GM19324 (cell line): Measurements from ENCODE around the gene LMTK2.

ENCODE experiments used
- ATAC-seq: cut with Tn5 transposase; IDR thresholded peaks from one replicate; pipeline ENCODE4 v1.9.1; 2021; ENCODE audit warnings: mild to moderate bottlenecking, moderate library complexity; ENCODE audit not compliant: unreplicated experiment, low FRiP score

Gene LMTK2

GRCh38 chr7:98171449-98171848 is 64.8 kb downstream of the LMTK2 start:
- ATAC-seq, result no peak

DNA sequence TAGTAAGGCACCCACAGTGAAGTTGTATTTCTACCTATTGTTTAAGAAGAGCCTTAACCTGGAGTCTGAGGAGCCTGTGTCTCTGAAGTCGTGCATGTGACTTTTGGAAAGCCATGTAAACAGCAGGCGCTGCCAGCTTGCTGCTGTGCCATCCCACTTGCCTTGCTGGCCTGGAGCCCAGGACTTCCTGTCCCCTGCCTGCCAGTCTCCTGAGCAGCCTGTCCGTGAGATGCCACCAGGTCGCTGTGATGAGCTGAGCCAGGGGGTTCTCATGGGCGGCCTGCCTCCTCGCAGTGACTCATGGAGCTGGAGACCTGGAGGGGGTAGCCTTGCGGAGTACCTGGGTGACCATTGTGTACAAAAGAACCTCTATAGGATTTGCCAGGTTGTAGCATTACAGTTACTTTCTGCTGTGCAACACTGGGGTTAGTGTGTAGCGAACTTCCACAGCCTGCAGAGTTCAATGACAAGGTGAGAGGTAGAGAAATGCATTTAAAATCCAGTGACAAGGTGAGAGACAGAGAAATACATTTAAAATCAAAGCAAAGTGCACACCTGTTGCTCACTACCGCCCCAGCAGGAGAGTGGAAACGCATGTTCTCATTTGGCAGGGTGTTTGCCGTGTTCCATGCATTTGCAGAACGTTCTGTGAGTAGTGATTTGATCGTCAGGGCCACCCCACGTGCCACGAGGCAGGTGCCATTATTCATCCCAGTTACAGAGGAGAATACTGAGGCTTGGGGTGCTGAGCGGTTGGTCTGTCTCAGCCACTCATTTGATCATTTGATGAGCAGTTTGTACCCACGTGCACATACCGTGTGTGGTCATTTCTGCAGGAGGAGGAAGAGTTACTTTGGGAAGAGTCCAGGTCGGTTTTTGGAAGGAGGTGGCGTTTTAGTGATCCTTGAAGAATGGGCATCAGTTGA is 67.9 kb downstream of the LMTK2 start:
- no peak for ATAC-seq

DNA sequence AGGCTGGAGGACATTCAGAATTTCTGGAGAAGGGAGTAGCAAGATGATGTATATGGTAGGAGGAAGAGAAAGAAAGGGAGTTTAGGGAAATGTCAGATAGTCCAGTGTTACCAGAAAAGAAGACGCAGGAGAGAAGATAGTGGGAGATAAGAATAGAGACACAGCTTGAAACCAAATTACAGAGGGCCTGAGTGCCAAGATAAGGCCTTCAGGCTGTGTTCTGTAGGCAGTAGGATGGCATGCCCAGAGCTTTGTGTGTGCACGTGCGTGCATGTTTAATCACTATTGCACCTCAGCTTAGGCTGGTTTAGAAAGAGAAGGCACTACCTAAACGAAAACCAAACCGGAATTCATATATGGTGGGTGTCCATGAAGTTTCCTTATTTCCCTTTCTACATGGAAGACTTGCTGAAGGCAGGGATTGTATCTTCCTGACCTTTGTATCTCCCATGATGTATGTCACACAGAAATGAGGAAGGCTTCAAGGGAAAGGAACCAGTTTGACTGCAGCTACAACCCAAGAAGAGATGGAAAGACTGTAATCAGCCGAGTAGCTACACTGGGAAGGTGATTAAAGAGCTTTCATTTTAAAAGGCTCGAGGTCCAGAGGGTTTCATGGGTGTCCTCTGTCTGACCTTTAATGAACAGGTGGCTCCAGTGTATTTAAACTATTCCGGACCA is 68.7 kb downstream of the LMTK2 start:
- ATAC-seq, result no peak

GRCh38 chr7:98177553-98177952 is 70.9 kb downstream of the LMTK2 start:
- no peak for ATAC-seq

- no peak for ATAC-seq
Measured at GRCh38 chr7:98178321-98178720, 71.7 kb downstream of the LMTK2 start.

- ATAC-seq, result no peak
Measured at GRCh38 chr7:98178762-98179490, 72.3 kb downstream of the LMTK2 start.

- no peak for ATAC-seq
Measured at GRCh38 chr7:98180751-98181150, 74.1 kb downstream of the LMTK2 start.

GRCh38 chr7:98185101-98185500 is 78.4 kb downstream of the LMTK2 start:
- ATAC-seq, result no peak

DNA sequence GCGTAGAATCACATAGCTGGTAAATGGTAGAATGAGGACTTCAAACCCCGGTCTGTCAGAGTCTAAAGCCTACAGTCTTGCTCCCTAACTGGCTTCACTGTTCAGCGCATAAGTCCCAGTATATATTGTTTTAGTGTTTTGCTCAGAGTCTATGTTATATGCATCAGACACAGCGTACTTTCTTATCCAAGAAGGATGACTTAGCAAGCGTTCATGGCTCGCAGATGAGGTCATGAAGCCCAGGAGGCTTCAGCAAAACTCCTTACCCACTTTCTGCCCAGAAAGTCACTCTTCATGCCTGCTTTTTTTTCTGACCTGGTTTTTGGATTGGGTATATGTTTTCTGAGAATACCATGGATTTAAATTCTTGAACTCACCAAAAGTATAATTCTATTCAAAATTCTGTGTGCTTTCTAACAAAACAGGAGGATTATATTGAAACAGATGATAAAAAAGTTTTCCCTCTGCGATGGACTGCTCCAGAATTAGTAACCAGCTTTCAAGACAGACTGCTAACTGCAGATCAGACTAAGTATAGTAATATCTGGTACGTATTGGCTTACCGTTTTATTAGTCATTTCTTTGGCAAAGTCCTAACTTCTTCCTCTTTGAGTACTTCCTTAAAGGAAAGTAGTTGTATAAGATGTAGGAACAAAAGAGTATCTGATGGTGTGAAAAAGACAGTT is 79.9 kb downstream of the LMTK2 start:
- ATAC-seq, result no peak

GRCh38 chr7:98187138-98187502 is 80.5 kb downstream of the LMTK2 start:
- ATAC-seq, result no peak

- ATAC-seq, result no peak
Measured at GRCh38 chr7:98189559-98189958, 82.9 kb downstream of the LMTK2 start.

- ATAC-seq, result no peak
Measured at GRCh38 chr7:98191668-98192431, 85.2 kb downstream of the LMTK2 start.

DNA sequence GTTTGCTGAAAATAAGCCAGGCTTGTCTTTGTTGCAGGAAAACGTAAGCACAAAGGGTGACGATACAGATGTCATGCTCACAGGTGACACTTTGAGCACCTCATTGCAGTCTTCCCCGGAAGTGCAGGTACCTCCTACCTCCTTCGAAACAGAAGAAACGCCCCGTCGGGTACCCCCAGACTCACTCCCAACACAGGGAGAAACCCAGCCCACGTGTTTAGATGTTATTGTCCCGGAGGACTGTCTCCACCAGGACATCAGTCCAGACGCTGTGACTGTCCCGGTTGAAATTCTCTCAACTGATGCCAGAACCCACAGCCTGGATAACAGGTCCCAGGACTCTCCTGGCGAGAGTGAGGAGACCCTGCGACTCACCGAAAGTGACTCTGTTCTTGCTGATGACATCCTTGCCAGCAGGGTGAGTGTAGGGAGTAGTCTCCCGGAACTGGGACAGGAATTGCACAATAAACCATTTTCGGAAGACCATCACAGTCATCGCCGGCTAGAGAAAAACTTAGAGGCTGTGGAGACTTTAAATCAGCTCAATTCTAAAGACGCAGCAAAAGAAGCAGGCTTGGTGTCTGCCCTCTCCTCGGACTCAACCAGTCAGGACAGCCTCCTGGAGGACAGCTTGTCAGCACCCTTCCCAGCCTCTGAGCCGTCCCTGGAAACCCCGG is 86.3 kb downstream of the LMTK2 start:
- no peak for ATAC-seq

DNA sequence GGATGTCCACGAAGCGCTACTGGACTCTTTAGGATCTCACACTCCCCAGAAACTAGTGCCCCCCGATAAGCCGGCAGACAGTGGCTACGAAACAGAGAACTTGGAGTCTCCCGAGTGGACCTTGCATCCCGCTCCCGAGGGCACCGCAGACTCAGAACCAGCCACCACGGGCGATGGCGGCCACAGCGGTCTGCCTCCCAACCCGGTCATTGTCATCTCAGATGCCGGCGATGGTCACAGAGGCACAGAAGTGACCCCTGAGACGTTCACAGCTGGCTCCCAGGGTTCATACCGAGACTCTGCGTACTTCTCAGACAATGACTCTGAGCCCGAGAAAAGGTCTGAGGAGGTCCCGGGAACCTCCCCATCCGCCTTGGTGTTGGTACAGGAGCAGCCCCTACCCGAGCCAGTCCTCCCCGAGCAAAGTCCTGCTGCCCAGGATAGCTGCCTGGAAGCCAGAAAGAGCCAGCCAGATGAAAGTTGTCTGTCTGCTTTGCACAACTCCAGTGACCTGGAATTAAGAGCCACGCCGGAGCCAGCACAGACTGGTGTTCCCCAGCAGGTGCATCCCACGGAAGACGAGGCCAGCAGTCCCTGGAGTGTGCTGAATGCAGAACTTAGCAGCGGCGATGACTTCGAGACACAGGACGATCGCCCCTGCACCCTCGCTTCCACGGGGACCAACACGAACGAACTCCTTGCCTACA is 87.0 kb downstream of the LMTK2 start:
- no peak for ATAC-seq

DNA sequence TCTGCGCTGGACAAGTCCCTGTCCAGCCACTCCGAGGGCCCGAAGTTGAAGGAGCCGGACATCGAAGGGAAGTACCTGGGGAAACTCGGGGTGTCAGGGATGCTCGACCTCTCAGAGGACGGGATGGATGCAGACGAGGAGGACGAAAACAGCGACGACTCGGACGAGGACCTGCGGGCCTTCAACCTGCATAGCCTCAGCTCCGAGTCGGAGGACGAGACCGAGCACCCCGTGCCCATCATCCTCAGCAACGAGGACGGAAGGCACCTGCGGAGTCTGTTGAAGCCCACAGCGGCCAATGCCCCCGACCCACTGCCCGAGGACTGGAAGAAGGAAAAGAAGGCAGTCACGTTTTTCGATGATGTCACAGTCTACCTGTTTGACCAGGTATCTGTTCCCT is 87.5 kb downstream of the LMTK2 start:
- no peak for ATAC-seq

DNA sequence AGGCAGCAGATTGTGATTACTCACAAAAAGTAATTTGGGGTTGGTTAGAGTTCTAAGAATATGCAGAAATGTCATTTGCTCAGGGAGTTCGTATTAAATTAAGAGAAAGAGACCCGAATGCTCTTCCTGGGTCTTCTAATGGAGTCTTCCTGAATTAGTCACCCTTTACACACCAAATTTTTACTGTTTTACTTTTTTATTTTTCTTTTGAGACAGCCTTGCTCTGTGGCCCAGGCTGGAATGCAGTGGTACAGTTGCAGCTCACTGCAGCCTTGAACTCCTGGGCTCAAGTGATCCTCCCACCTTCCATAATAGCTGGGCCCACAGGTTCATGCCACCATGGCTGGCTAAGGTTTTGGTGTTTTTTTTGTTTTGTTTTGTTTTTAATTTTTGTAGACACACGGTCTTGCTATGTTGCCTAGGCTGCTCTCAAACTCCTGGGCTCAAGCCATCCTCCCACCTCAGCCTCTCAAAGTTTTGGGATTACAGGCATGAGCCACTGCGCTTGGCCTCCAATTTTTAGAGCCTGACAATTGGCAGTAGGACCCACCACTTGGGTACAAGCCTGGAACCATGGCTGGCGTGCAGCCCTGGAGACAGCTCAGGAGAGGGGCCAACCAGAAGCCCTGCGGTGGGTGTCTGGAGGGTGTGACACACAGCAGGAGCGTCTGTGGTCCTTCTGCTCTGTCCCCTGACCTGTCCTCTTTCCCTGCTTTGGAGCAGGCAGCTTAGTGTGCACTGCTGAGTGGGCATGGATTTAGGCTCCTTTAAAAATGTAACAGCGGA is 88.2 kb downstream of the LMTK2 start:
- no peak for ATAC-seq

DNA sequence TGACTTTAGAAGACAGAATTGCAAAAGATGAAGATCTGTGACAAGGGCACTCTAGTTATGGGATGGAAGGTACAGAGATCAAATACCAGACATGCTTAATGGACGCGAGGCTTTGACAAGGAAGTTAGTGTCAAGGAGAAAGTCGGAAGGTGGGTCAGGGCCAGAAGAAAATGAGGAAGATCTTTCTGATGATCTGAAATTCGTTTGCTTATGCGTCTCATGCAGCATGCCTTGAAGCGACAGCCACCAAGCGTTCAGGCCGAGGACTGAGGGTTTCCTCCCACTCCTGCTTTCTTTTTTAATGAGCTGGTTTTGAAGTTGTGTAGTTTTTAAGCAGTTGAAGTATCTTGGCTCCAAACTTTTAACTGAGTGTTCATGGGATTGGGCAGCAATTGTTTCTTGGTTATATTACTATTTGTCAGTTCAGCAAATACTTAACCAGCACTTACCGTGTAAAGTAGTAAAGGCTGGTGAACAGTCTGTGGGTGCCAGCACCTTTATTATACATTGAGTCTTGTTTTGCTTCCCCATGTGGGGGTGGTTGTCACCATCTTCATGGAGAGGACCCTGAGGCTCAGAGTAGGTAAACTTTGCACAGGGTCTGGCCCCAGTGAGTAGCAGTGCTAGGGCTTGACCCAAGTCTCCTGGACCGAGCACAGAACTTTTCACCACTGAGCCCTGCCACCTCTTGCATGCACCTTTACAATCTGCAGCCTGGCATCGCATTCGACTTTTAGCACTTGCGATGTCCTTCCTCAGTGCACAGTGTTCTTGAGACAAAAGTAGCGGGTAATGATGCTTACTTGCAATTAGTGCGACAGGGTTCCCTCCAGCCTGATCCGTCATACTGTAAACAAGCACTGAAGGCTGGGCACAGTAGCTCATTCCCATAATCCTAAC is 90.3 kb downstream of the LMTK2 start:
- ATAC-seq, result no peak
